Fibroblast of skin of right quadriceps (primary cell): Measurements from ENCODE around the gene GSTO2.
"Not testable (repeated sequence)": the region's sequence is repeated elsewhere in the genome, so short reads cannot be mapped to it uniquely, and the experiment has no call there.

Experiments
- DNase-seq: peaks from one replicate; pipeline ENCODE4 v3.0.0-alpha.2; 2013

GSTO2 gene

GRCh38 chr10:104268713-104269645 lies at the start of gene GSTO2:
GSTO2 (plus strand) TSS chr10:104269184; CDS start chr10:104274916, 5,732 bp downstream.
- DNase-seq = peak; percentile 99

GRCh38 chr10:104220522-104220921 lies 48.5 kb upstream of the GSTO2 start:
- DNase-seq = no peak

- no peak for DNase-seq
Observed at GRCh38 chr10:104223304-104223703, 45.7 kb upstream of the GSTO2 start.

GRCh38 chr10:104230490-104230889 lies 38.5 kb upstream of the GSTO2 start:
- no peak for DNase-seq

- peak; percentile 94 for DNase-seq
Observed at GRCh38 chr10:104231784-104232612, 37.0 kb upstream of the GSTO2 start, which contains the start of gene CFAP43. CFAP43 (minus strand) TSS chr10:104232364; CDS start chr10:104232246, 118 bp downstream.

- DNase-seq = no peak
Observed at GRCh38 chr10:104232613-104233102, 36.3 kb upstream of the GSTO2 start.

- DNase-seq = no peak
Observed at GRCh38 chr10:104233817-104234216, 35.2 kb upstream of the GSTO2 start.

- no peak for DNase-seq
Observed at GRCh38 chr10:104234934-104235333, 34.0 kb upstream of the GSTO2 start.

- DNase-seq = no peak
Observed at GRCh38 chr10:104235801-104236200, 33.2 kb upstream of the GSTO2 start.

- no peak for DNase-seq
Observed at GRCh38 chr10:104240078-104240477, 28.9 kb upstream of the GSTO2 start.

GRCh38 chr10:104242545-104242944 lies 26.4 kb upstream of the GSTO2 start:
- no peak for DNase-seq

- not testable (repeated sequence) for DNase-seq
Observed at GRCh38 chr10:104243009-104243408, 26.0 kb upstream of the GSTO2 start.

- no peak for DNase-seq
Observed at GRCh38 chr10:104243512-104243911, 25.5 kb upstream of the GSTO2 start.

- no peak for DNase-seq
Observed at GRCh38 chr10:104245066-104245632, 23.8 kb upstream of the GSTO2 start.

- DNase-seq = peak; percentile 28
Observed at GRCh38 chr10:104246976-104247375, 22.0 kb upstream of the GSTO2 start.

GRCh38 chr10:104247513-104248146 lies 21.4 kb upstream of the GSTO2 start:
- DNase-seq = no peak

- not testable (repeated sequence) for DNase-seq
Observed at GRCh38 chr10:104248931-104249330, 20.1 kb upstream of the GSTO2 start.

GRCh38 chr10:104250371-104250770 lies 18.6 kb upstream of the GSTO2 start:
- DNase-seq = no peak

- DNase-seq = no peak
Observed at GRCh38 chr10:104251443-104251842, 17.5 kb upstream of the GSTO2 start.

GRCh38 chr10:104252368-104252767 lies 16.6 kb upstream of the GSTO2 start:
- DNase-seq = no peak

- DNase-seq = no peak
Observed at GRCh38 chr10:104253106-104253505, 15.9 kb upstream of the GSTO2 start.

- peak; percentile 24 for DNase-seq
Observed at GRCh38 chr10:104253606-104254410, 15.2 kb upstream of the GSTO2 start.
